ENCODE results near the gene DTX3. TPM values are rescaled to one million over a fixed set of nuclear protein-coding genes. Genes with fewer than 3 reads are reported as not detected.

Gene DTX3
- total RNA-seq, 2 donors from 2014 or later, result 42.2 to 59.9 TPM

DNA sequence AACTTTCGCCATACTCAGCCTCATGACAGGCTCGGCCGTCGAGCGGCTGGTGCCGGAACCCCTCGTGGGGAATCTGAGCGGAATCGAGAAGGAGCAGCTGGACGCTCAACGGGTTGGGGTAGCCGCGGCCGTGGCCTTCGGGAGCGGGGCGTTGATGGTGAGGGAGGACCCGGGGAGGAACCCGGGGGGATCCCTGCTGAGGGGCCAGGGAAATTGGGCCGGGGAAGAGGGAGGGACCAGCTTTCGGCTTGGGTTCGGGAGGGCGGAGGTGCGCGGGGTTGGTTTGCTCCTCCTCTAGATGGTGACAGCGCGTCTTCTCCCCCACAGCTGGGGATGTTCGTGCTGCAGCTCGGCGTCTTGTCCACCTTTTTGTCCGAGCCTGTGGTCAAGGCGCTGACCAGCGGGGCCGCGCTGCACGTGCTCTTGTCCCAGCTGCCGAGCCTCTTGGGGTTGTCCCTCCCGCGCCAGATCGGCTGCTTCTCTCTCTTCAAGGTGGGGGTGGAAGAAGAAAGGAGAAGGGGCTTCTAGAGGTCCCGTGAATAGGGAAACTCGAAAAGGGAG lies 16.4 kb downstream of the DTX3 start:
- intact Hi-C loops (cut with DNase I), result loop anchor here (1.0 to 10.0 kb wide), 2 partner anchors 38 to 156 kb away; no protein-coding TSS in a partner anchor
- peaks cover 8% of the 10 kb centered on the region for H3K4me1 ChIP-seq (replicated peaks)
- WGBS, result 13% methylated on average over 42 of the region's 42 CpGs
- H3K9me3 ChIP-seq, result no peaks in the 10 kb centered on the region
- no peak for DNase-seq (ENCODE audit: low spot score)
- TF ChIP-seq POLR2AphosphoS5 (IDR thresholded peaks at IDR 0.05) (no peak), POLR2A (IDR thresholded peaks at IDR 0.05) (no peak)
- TF ChIP-seq, protein P1, sequence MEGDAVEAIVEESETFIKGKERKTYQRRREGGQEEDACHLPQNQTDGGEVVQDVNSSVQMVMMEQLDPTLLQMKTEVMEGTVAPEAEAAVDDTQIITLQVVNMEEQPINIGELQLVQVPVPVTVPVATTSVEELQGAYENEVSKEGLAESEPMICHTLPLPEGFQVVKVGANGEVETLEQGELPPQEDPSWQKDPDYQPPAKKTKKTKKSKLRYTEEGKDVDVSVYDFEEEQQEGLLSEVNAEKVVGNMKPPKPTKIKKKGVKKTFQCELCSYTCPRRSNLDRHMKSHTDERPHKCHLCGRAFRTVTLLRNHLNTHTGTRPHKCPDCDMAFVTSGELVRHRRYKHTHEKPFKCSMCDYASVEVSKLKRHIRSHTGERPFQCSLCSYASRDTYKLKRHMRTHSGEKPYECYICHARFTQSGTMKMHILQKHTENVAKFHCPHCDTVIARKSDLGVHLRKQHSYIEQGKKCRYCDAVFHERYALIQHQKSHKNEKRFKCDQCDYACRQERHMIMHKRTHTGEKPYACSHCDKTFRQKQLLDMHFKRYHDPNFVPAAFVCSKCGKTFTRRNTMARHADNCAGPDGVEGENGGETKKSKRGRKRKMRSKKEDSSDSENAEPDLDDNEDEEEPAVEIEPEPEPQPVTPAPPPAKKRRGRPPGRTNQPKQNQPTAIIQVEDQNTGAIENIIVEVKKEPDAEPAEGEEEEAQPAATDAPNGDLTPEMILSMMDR (IDR thresholded peaks at IDR 0.05), result no peak
- H3K36me3 ChIP-seq, result no peaks in the 10 kb centered on the region
- H3K27me3 ChIP-seq (replicated peaks; ENCODE audit: insufficient read depth), result peaks cover 8% of the 10 kb centered on the region
- H3K4me3 ChIP-seq, result peak overlapping the region; percentile 2 to 23
- no peak overlapping the region for H3K27ac ChIP-seq

DNA sequence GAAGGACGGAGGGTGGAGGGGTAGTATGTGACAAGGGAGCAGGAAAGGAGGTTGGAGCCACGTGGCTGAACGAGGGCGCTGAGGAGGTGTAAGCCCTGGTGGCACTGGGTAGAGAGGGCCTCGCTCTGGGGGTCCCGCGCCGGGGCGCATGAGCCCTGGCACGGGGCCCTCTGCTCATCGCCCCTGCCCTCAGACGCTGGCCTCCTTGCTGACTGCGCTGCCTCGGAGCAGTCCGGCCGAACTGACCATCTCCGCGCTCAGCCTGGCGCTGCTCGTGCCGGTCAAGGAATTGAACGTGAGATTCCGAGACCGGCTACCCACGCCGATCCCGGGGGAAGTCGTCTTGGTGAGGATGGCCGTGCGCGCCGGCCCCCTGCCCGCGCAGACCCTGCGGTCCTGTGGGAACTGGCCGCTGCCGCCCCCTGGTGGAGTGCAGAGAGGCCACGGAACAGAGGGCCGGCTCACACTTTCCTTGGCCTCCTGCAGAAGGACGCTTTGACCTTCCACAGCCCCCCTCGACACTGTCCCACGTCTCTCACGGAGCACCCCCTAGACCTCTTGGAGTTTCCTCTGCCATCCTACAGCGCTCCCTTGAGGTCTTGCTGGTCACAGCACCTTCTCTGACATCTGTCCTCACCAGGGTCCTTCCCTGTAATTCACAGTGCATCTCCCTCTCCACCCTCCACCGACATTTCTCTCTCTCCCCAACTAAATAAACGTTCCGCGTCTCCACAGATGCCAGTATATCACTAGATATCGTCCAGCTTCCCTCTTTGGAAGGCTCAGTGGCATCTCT lies 17.1 kb downstream of the DTX3 start:
- no peak for TF ChIP-seq POLR2A (IDR thresholded peaks at IDR 0.05)
- TF ChIP-seq POLR2AphosphoS5 (IDR thresholded peaks at IDR 0.05), result peak; percentile 6
- TF ChIP-seq, protein P1 (IDR thresholded peaks at IDR 0.05), result peak; percentile 84 to 90 (median 85)
- H3K36me3 ChIP-seq, result no peaks in the 10 kb centered on the region
- peaks cover 8% of the 10 kb centered on the region for H3K4me1 ChIP-seq (replicated peaks)
- DNase-seq (ENCODE audit: low spot score), result peak; percentile 41
- WGBS, result 3% methylated on average over 48 of the region's 49 CpGs
- no peaks in the 10 kb centered on the region for H3K9me3 ChIP-seq
- peaks cover 14% of the 10 kb centered on the region for H3K27me3 ChIP-seq (replicated peaks; ENCODE audit: insufficient read depth)
- no peak overlapping the region for H3K27ac ChIP-seq
- intact Hi-C loops (cut with DNase I), result loop anchor here (1.0 to 10.0 kb wide), 2 partner anchors 38 to 157 kb away; no protein-coding TSS in a partner anchor
- peak overlapping the region; percentile 2 to 23 for H3K4me3 ChIP-seq

- no peaks in the 10 kb centered on the region for H3K9me3 ChIP-seq
- H3K4me1 ChIP-seq (replicated peaks), result peaks cover 8% of the 10 kb centered on the region
- WGBS, result 68% methylated on average over 9 of the region's 9 CpGs
- no peaks in the 10 kb centered on the region for H3K36me3 ChIP-seq
- TF ChIP-seq POLR2A (IDR thresholded peaks at IDR 0.05), result no peak
- intact Hi-C loops (cut with DNase I), result loop anchor here (10.0 kb wide), 1 partner anchor 158 kb away; no protein-coding TSS in a partner anchor
- H3K4me3 ChIP-seq, result no peak overlapping the region
- DNase-seq (ENCODE audit: low spot score), result no peak
- peaks cover 16% of the 10 kb centered on the region for H3K27me3 ChIP-seq (replicated peaks; ENCODE audit: insufficient read depth)
- H3K27ac ChIP-seq, result no peak overlapping the region
Measured at GRCh38 chr12:57622293-57623245, 17.9 kb downstream of the DTX3 start.

- 78% methylated on average over 2 of the region's 2 CpGs for WGBS
- no peak for DNase-seq (ENCODE audit: low spot score)
- peaks cover 16% of the 10 kb centered on the region for H3K27me3 ChIP-seq (replicated peaks; ENCODE audit: insufficient read depth)
- no peak overlapping the region for H3K4me3 ChIP-seq
- no peak for TF ChIP-seq POLR2AphosphoS5 (IDR thresholded peaks at IDR 0.05)
- no peak for TF ChIP-seq POLR2A (IDR thresholded peaks at IDR 0.05)
- TF ChIP-seq, protein P1 (IDR thresholded peaks at IDR 0.05), result no peak
- H3K9me3 ChIP-seq, result no peaks in the 10 kb centered on the region
- H3K4me1 ChIP-seq (replicated peaks), result peaks cover 8% of the 10 kb centered on the region
- H3K27ac ChIP-seq, result no peak overlapping the region
- intact Hi-C loops (cut with DNase I), result loop anchor here (10.0 kb wide), 1 partner anchor 159 kb away; no protein-coding TSS in a partner anchor
- no peaks in the 10 kb centered on the region for H3K36me3 ChIP-seq
Measured at GRCh38 chr12:57623385-57623784, 18.8 kb downstream of the DTX3 start.
